ENCODE data around the gene TRAM2.
A peak's percentile ranks its signal among the peaks of the same experiment; 100 is the strongest.

TRAM2 gene

GRCh38 chr6:52564856-52565255 lies 12.0 kb downstream of the TRAM2 start:
- DNase-seq = no peak

GRCh38 chr6:52562911-52563310 lies 13.9 kb downstream of the TRAM2 start:
- no peak for DNase-seq

GRCh38 chr6:52560462-52560861 lies 16.4 kb downstream of the TRAM2 start:
- no peak for DNase-seq

- peak; percentile 2 to 60 for DNase-seq
Observed at GRCh38 chr6:52558266-52559000, 18.4 kb downstream of the TRAM2 start.

- DNase-seq = no peak
Observed at GRCh38 chr6:52557389-52558265, 19.2 kb downstream of the TRAM2 start.

GRCh38 chr6:52555518-52556233 lies 21.2 kb downstream of the TRAM2 start:
- DNase-seq = no peak

- no peak for DNase-seq
Observed at GRCh38 chr6:52554684-52555280, 22.1 kb downstream of the TRAM2 start.

GRCh38 chr6:52553719-52554118 lies 23.1 kb downstream of the TRAM2 start:
- no peak for DNase-seq

- peak; percentile 16 to 39 for DNase-seq
Observed at GRCh38 chr6:52553158-52553557, 23.7 kb downstream of the TRAM2 start.

- DNase-seq = peak in 1 of 2 experiments; percentile 28
Observed at GRCh38 chr6:52552278-52552643, 24.6 kb downstream of the TRAM2 start.

- peak; percentile 91 to 94 for DNase-seq
Observed at GRCh38 chr6:52551483-52552277, 25.2 kb downstream of the TRAM2 start.

- no peak for DNase-seq
Observed at GRCh38 chr6:52550870-52551269, 26.0 kb downstream of the TRAM2 start.

- no peak for DNase-seq
Observed at GRCh38 chr6:52550014-52550575, 26.8 kb downstream of the TRAM2 start.

GRCh38 chr6:52549428-52549827 lies 27.4 kb downstream of the TRAM2 start:
- DNase-seq = no peak

GRCh38 chr6:52548999-52549398 lies 27.9 kb downstream of the TRAM2 start:
- no peak for DNase-seq

GRCh38 chr6:52548353-52548713 lies 28.5 kb downstream of the TRAM2 start:
- DNase-seq = no peak

- no peak for DNase-seq
Observed at GRCh38 chr6:52547647-52548352, 29.1 kb downstream of the TRAM2 start.

GRCh38 chr6:52546678-52547077 lies 30.2 kb downstream of the TRAM2 start:
- no peak for DNase-seq

- no peak for DNase-seq
Observed at GRCh38 chr6:52546192-52546591, 30.7 kb downstream of the TRAM2 start.

- no peak for DNase-seq
Observed at GRCh38 chr6:52545406-52546119, 31.3 kb downstream of the TRAM2 start.

All from NCI-H524 (cell line).